Umbilical cord (tissue), 2 donors: ENCODE results near the gene NRP2. TPM values are rescaled to one million over a fixed set of nuclear protein-coding genes. Genes with fewer than 3 reads are reported as not detected.
A peak's percentile ranks its signal among the peaks of the same experiment; 100 is the strongest.

Experiments used
- DNase-seq: peaks from one replicate; pipeline ENCODE4 v3.0.0-alpha.2; 2015; ENCODE audit warnings: low spot score
- total RNA-seq: library from RNA; depleted of rRNA; stranded (reverse); fragments of >200 nt; gene quantifications from one replicate; pipeline ENCODE4 v1.2.3, GENCODE V29; 2014; ENCODE audit warnings: low replicate concordance; ENCODE audit not compliant: insufficient read depth

NRP2 gene
- 167 TPM for total RNA-seq

DNA sequence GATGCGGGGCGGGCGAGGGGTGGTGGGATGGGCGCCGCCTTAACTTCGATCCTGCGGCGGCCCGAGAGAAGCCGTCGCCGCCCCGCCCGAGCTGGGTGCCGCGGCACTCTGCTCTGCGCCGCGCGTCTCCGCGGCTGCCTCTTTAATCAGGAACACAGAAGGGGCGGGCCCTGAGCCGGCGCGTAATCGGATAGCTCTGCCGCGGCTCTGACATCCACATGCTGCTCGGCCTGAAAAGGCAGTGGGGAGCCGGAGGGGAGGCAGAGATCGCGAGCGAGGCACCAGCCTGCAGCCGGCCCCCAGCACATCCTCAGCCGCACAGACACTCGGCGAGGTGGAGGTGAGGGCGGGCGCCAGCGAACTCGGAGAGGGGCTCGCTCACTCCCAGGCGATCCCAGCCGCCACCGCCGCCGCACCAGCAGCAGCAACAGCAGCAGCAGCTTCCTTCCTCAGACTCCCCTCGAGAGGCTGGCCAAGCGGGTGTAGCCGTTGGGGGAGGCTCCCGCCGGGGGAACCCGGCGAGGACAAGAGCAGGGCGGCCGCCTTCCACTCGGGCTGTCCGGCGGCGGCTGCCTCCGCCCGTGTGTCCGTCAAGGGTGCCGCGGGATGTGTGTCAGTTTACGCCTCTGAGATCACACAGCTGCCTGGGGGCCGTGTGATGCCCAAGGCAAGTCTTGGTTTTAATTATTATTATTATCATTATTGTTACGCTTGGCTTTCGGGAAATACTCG is at the start of gene NRP2:
TSS of gene NRP2 (plus strand) at position 263 of the 732 bp plus-strand sequence. CDS start 790 bp downstream, outside the sequence.
- peak; percentile 95 for DNase-seq

DNA sequence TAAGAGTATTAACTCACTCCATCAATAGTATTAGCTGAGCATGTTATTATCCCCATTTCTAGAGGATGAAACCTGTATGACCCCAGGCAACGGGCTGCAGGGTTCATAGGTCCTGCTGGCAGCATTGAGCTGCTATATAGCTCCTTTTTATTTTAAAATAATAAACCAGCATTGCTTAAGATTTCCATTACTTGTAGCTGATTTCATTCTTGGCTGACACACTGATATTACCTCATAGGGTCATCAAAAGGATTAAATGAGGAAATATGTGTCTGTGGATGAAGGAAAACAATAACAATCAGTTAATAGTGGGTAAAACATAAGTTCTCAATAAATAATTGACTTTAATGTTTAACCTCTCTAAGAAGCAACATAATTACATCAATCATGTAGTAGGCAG is 48.3 kb upstream of the NRP2 start:
- no peak for DNase-seq

DNA sequence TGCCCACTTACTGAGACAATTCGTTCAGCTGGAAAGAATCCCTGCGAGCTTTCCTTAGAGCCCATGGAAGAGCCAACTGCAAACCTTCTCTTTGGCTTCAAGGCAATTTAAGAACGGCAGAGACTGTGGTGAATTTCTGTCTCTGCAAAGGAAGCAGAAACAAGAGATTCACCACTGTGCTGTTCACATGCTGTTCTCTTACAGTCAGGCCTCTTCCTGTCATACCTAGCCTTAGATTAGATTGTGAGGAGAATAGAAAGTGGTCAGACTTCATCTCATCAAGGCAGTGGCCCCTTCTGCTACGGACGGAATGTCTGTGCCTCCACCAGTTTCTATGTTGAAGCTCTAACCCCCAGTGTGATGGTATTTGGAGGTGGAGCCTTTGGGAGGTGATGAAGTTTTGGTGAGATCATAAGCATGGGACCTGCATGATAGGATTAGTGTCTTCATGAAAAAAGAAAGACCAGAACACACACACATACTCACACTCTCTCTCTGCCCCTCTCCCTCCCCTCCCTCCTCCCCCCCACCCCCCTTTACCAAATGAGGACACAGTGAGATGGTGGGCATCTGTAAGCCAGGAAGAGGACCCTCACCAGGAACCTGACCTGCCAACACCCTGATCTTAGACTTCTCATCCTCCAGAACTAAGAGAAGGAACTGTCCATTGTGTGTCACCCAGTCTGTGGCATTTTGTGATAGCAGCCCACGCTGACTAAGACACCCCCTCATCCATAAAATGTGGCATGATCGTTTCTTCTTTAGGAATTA is 45.6 kb upstream of the NRP2 start:
- no peak for DNase-seq

- DNase-seq, result no peak
Measured at GRCh38 chr2:205637320-205637602, 45.0 kb upstream of the NRP2 start.

DNA sequence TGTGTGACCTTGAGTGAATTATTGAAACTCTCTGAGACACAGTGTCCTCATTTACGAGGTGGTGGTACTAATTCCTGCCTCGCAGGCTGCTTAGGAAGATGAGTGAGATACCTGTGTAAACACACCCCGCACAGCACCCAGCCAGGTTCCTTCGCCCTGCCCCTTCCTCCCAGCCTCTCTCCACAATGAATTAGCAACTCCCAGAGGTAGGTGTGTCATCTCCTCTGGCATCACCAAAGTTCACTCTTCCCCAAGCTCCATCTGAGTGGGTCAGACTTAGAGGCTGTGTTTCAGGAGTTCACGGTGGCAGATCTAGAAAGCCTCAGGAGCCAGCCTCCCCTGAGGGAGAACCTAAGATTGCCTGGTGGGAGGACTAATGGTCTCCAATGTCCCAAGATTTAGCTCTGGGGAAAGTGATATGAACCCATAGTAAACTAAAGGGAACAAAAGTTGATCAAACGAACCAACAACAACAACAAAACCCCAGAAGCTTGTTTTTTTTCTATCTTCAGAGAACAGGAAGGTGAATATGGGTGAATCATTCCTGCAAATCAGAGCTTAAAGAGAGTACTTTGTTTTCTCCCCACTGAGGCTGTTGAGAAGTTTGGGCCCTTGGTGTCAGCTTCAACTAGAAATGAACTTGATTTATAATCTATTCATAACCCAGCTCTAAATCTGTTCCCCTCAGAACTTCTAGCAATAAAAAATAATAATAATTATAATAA is 44.4 kb upstream of the NRP2 start:
- DNase-seq, result no peak

- DNase-seq, result no peak
Measured at GRCh38 chr2:205640716-205641115, 41.6 kb upstream of the NRP2 start.

GRCh38 chr2:205642599-205643356 is 39.5 kb upstream of the NRP2 start:
- no peak for DNase-seq

DNA sequence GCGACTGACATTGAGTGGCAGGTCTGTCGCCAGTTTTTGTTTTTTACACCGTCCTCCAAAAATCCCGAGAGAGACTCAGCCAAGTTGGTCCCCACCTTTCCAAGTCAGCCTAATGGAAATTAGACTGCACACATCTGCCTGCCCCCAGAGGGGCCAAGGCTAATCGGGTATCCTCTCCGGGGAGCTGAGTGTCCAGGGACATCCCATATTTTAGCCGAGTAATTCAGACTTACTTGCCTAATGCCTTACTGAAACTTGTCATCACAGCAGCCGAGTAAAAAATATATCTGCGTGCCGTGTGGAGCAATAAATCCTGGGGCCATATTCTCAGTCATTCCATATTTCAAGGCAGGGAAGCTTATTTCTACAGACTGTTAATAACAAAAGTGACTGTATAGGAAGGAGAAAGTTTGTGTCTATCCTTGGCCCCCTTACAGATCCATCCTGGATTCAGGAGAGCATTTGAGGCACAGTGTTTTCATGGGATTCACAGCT is 38.9 kb upstream of the NRP2 start:
- peak; percentile 33 for DNase-seq

- DNase-seq, result no peak
Measured at GRCh38 chr2:205644018-205644417, 38.3 kb upstream of the NRP2 start.

- no peak for DNase-seq
Measured at GRCh38 chr2:205646680-205647079, 35.6 kb upstream of the NRP2 start.

DNA sequence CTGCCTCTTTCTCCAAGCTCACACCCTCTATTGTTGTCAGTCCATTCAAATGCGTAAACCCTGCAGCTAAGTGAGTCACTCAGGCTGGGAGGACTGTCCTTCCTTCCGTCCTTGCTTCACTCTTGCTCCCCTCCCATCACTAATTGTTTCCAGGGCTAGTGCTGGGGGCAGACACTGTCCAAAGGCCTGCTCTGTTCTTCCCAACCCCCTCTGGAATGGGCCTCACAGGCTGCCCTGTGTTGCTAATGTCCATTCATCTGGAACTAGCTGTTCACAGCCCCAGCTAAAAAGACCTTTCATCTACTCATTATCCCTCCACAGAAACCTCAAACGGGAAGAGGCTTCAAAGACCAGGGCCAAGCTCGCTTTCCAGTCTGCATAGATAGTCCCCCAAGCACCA is 31.9 kb upstream of the NRP2 start:
- DNase-seq, result no peak

DNA sequence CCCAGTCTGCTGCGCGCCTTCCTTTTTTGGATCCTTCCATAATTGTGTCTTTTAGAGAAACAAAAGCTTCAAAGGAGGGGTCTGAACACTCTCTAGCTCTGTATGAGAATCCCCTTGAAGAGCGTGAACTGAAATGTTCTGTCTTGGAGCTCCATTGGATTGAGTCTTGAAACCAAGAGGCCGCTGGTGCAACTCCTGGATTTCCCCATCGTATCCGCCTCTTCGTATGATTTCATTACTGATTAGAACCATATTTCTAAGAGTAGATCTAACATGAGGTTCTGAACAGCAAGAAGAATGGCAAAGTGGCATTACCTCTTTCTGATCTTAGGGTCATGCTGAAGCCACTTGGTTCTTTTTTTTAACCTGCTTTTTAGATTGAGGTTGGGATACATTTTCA is 31.4 kb upstream of the NRP2 start:
- DNase-seq, result no peak

DNA sequence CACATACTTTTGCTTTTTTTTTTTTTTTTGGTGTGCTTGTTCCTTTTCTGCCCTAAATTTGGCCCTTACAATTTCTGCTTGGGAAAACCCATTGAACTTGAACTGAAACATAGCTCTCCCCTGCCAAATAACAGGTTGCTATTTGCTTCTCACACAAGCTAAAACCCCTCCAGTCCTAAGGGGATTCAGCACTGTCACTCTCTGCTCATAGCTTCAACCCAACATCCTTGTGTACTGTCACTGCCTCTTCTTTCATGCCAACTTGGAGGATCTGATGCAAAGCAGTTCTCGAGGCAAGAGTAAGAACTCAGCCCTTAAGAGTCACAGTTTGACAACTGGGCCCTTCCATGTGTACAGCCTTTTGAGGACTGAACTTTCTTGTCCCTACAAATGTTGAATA is 30.6 kb upstream of the NRP2 start:
- DNase-seq, result no peak

DNA sequence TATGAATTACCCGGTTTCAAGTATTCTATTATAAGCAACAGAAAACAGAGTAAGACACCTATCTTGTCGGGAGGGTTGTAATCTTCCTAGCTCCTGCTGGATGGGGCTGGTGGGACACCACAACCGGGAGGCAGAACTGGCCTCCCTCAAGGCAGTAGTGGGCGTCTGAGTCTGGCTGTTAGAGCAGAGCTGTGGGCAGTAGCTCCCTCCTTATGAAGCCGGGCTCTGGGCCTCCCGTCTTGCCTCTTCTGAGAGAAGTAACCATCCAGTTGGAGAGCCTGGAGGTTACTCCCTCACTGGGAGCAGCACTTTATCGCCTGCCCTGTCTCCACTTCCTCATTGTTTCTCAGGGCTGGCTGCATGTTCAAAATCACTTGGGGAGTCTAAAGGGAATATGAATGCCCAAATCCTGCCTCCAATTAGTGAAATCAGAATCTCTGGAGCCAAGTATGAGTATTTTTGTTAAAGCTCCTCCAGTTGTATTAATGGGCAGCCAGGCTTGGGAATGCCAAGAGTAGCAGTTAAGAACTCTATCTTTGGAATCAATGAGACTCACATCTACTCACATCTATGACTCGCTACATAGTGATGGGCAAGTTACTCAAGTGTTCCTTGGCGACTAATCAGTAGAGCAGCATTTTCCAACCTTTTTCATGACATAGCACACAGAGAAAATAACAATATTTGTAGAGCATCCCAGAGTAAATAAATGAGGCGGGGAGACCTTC is 27.3 kb upstream of the NRP2 start:
- no peak for DNase-seq

GRCh38 chr2:205655779-205656456 is 26.4 kb upstream of the NRP2 start:
- no peak for DNase-seq

DNA sequence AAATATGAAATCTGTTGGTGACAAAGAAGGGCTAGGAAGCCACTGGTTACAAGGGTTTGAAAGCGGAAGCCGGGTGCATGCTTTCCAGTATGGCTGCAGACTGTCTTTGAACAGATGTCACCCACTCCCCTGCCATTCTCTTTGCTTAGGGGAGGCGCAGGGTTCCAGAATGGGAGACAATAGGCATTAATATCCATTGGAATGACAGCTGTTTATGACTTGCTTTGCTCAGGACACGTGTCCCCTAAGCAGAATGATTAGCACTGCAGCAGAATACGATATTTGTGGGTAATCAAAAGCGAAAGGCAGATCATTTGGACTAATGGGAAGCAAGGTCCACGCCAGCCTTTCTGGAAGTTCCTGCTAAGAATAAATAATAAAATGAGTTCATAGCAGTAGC is 25.8 kb upstream of the NRP2 start:
- no peak for DNase-seq

DNA sequence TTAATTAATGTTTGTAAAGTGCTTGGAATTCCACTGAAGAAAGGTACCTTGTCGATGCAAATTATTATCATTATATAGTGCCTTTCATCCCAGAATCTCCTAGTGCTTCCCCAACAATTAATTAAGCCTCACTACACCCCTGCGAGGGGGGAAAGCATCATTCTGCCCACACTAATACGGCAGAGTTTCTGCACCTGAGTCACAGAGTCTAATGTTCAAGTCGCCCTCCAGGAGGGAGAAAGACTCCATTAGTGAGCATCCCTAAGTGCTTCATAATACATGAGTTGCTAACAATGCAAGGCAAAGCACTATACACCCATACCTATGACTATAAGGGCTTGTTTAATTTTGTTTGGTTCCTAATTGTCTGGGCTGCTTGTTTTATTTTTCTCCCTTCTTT is 25.4 kb upstream of the NRP2 start:
- DNase-seq, result no peak

DNA sequence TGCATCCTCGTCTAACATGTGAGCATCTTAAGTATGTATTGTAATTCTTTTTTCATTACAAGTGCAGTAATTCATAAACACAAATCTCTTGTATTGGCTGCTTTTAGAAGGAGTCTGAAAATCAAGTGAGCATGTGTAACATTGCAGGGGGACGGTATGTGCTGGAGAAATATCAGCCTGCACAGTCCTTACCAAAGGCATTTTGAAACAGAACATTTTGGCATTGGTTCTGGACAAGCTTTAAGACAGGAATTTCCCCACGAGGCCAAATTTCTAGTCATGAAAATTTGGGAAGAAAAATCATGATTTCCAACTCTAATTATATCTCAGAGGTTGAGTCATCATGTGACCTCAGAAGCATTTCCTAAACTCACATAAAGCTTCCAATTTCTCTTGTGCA is 24.7 kb upstream of the NRP2 start:
- DNase-seq, result peak; percentile 69

- DNase-seq, result no peak
Measured at GRCh38 chr2:205658068-205658467, 24.2 kb upstream of the NRP2 start.

GRCh38 chr2:205658572-205658971 is 23.7 kb upstream of the NRP2 start:
- DNase-seq, result no peak

GRCh38 chr2:205659922-205660321 is 22.4 kb upstream of the NRP2 start:
- DNase-seq, result no peak
